Endodermal cell (in vitro differentiated cells): ENCODE measurements around the gene KCNQ1. TPM values are rescaled to one million over a fixed set of nuclear protein-coding genes. Genes with fewer than 3 reads are reported as not detected.

ENCODE experiments used
- DNase-seq: peaks from one replicate; pipeline ENCODE4 v3.0.0-alpha.2; 2017
- H3K27ac ChIP-seq: 2 replicates; pipeline ENCODE4 v1.5.1; 2013; ENCODE audit warnings: mild to moderate bottlenecking, low read depth, low read length, moderate library complexity
- H3K27me3 ChIP-seq: 2 replicates; pipeline ENCODE4 v1.6.1; 2013; ENCODE audit warnings: mild to moderate bottlenecking, low read length, moderate library complexity; ENCODE audit not compliant: insufficient read depth, control insufficient read depth, poor library complexity, severe bottlenecking
- H3K36me3 ChIP-seq: 2 replicates; pipeline ENCODE4 v1.7.0; 2013; ENCODE audit warnings: mild to moderate bottlenecking, low read length, moderate library complexity; ENCODE audit not compliant: control insufficient read depth, insufficient read depth
- H3K4me1 ChIP-seq: one replicate; pipeline ENCODE4 v1.7.0; 2013; ENCODE audit warnings: low read length; ENCODE audit not compliant: control insufficient read depth, insufficient read depth
- H3K4me3 ChIP-seq: 2 replicates; pipeline ENCODE4 v1.5.1; 2013; ENCODE audit warnings: mild to moderate bottlenecking, low read length, moderate library complexity
- H3K9ac ChIP-seq: 2 replicates; pipeline ENCODE4 v1.6.1; 2013; ENCODE audit warnings: mild to moderate bottlenecking, low read length, moderate library complexity; ENCODE audit not compliant: poor library complexity, severe bottlenecking; ENCODE audit errors: extremely low read depth
- H3K9me3 ChIP-seq: 2 replicates; pipeline ENCODE4 v1.6.1; 2013; ENCODE audit warnings: mild to moderate bottlenecking, low read length, moderate library complexity; ENCODE audit not compliant: control insufficient read depth
- H3K27ac Mint-ChIP-seq: 2 replicates; pipeline ENCODE4 v1.8.0; 2020; ENCODE audit warnings: mixed read lengths
- H3K27me3 Mint-ChIP-seq: 2 replicates; pipeline ENCODE4 v1.8.0; 2021; ENCODE audit warnings: mild to moderate bottlenecking, mixed read lengths; ENCODE audit not compliant: insufficient read depth
- H3K36me3 Mint-ChIP-seq: 2 replicates; pipeline ENCODE4 v1.8.0; 2020; ENCODE audit warnings: low read depth, mixed read lengths
- H3K4me1 Mint-ChIP-seq: 2 replicates; pipeline ENCODE4 v1.8.0; 2020; ENCODE audit warnings: mixed read lengths
- H3K4me3 Mint-ChIP-seq: 2 replicates; pipeline ENCODE4 v1.8.0; 2020; ENCODE audit warnings: mild to moderate bottlenecking, moderate library complexity, mixed read lengths
- H3K9me3 Mint-ChIP-seq: 2 replicates; pipeline ENCODE4 v1.8.0; 2020; ENCODE audit warnings: mild to moderate bottlenecking, mixed read lengths
- WGBS, 2 experiments: methylation state at CpG; one replicate each; pipeline versions ENCODE4 v1.1.5 to v1.1.7; 2013; ENCODE audit warnings: missing lambda C conversion rate in 2 of 2, mixed read lengths in 1 of 2; ENCODE audit not compliant: insufficient coverage in 1 of 2, insufficient read length in 1 of 2; 5-methylcytosine and 5-hydroxymethylcytosine counted together
- total RNA-seq, 2 donors: library from RNA; stranded (reverse); fragmentation: NEBNext Ultra II Directional in 1 of 2; extraction: Animal tissue kit (Norgen Biotek cat#: 25700) in 1 of 2; gene quantifications; 2 replicates in 1 of 2; 3 replicates in 1 of 2; pipeline ENCODE4 v1.2.1, GENCODE V29; 2021
- TF ChIP-seq, protein P1 (sequence below): fragments of 200-600 bp; sonication (generic); conservative IDR thresholded peaks from 2 replicates; pipeline ENCODE4 v1.5.0; 2021; ENCODE audit warnings: antibody characterized with exemption, mild to moderate bottlenecking

KCNQ1 gene
- total RNA-seq, 2 donors from 2014 or later, result 1.8 to 3.5 TPM

GRCh38 chr11:2561696-2562581, 117.1 kb downstream of the KCNQ1 start:
- Mint-ChIP-seq H3K4me1 (peaks cover 4% of the 10 kb centered on the region), H3K9me3 (peaks cover 13% of the 10 kb centered on the region), H3K27ac (no peak overlapping the region), H3K4me3 (no peak overlapping the region), H3K36me3 (no peaks in the 10 kb centered on the region), H3K27me3 (peaks cover 61% of the 10 kb centered on the region)
- peak; percentile 40 for DNase-seq
- Histone ChIP-seq H3K36me3 (no peaks in the 10 kb centered on the region), H3K27me3 (peaks cover 10% of the 10 kb centered on the region), H3K4me1 (peaks cover 3% of the 10 kb centered on the region), H3K9me3 (peaks cover 8% of the 10 kb centered on the region), H3K9ac (no peak overlapping the region), H3K4me3 (no peak overlapping the region), H3K27ac (peak overlapping the region; percentile 44)
- 90 to 93% methylated on average over 12 to 27 of the region's 27 CpGs for WGBS, 2 experiments
- TF ChIP-seq, protein P1, sequence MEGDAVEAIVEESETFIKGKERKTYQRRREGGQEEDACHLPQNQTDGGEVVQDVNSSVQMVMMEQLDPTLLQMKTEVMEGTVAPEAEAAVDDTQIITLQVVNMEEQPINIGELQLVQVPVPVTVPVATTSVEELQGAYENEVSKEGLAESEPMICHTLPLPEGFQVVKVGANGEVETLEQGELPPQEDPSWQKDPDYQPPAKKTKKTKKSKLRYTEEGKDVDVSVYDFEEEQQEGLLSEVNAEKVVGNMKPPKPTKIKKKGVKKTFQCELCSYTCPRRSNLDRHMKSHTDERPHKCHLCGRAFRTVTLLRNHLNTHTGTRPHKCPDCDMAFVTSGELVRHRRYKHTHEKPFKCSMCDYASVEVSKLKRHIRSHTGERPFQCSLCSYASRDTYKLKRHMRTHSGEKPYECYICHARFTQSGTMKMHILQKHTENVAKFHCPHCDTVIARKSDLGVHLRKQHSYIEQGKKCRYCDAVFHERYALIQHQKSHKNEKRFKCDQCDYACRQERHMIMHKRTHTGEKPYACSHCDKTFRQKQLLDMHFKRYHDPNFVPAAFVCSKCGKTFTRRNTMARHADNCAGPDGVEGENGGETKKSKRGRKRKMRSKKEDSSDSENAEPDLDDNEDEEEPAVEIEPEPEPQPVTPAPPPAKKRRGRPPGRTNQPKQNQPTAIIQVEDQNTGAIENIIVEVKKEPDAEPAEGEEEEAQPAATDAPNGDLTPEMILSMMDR, result no peak

DNA sequence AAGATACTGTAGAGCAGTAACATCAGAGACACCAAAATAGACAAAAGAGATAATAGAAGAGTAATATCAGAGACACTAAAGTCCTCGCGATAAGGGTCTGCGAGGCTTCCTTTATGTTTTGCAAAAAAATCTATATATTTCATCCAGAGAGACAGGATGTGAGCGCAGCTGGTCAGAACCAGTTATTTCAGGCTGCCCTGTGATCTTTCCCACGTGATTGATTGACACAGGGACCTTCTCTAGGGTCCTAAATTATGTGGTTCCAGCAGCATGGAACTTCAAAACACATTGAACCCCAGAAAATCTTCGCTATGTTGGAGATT, 118.0 kb downstream of the KCNQ1 start:
- H3K27me3 ChIP-seq, result peaks cover 10% of the 10 kb centered on the region
- TF ChIP-seq, protein P1, result no peak

GRCh38 chr11:2563213-2564007, 118.6 kb downstream of the KCNQ1 start:
- H3K9me3 Mint-ChIP-seq, result no peaks in the 10 kb centered on the region
- Histone ChIP-seq H3K4me1 (peaks cover 7% of the 10 kb centered on the region), H3K4me3 (no peak overlapping the region), H3K9me3 (no peaks in the 10 kb centered on the region), H3K27me3 (peaks cover 10% of the 10 kb centered on the region), H3K9ac (no peak overlapping the region), H3K27ac (no peak overlapping the region), H3K36me3 (no peaks in the 10 kb centered on the region)
- 92 to 93% methylated on average over 26 to 28 of the region's 28 CpGs for WGBS, 2 experiments
- no peak overlapping the region for H3K4me3 Mint-ChIP-seq
- TF ChIP-seq, protein P1, result no peak
- H3K27ac Mint-ChIP-seq, result no peak overlapping the region
- peaks cover 8% of the 10 kb centered on the region for H3K4me1 Mint-ChIP-seq
- DNase-seq, result peak; percentile 29
- peaks cover 49% of the 10 kb centered on the region for H3K27me3 Mint-ChIP-seq
- H3K36me3 Mint-ChIP-seq, result no peaks in the 10 kb centered on the region

More for the DNA sequence above, 118.0 kb downstream of the KCNQ1 start:
- Histone ChIP-seq H3K9me3 (no peaks in the 10 kb centered on the region), H3K4me1 (peaks cover 7% of the 10 kb centered on the region), H3K9ac (no peak overlapping the region), H3K36me3 (no peaks in the 10 kb centered on the region), H3K27ac (no peak overlapping the region), H3K4me3 (no peak overlapping the region)
- no peaks in the 10 kb centered on the region for H3K36me3 Mint-ChIP-seq
- no peak for DNase-seq
- 78 to 100% methylated on average over 5 to 6 of the region's 6 CpGs for WGBS, 2 experiments
- no peak overlapping the region for H3K4me3 Mint-ChIP-seq
- H3K9me3 Mint-ChIP-seq, result peaks cover 4% of the 10 kb centered on the region
- peaks cover 8% of the 10 kb centered on the region for H3K4me1 Mint-ChIP-seq
- no peak overlapping the region for H3K27ac Mint-ChIP-seq
- peaks cover 53% of the 10 kb centered on the region for H3K27me3 Mint-ChIP-seq
